Ovary (tissue), 9 donors: ENCODE measurements around the gene KIAA1217. TPM values are rescaled to one million over a fixed set of nuclear protein-coding genes. Genes with fewer than 3 reads are reported as not detected.

Experiments
- DNase-seq, 5 donors: peaks; one replicate each; pipeline ENCODE4 v3.0.0-alpha.2; 2019 to 2020
- H3K27ac ChIP-seq, 2 donors: fragments of 200-600 bp; one replicate each; pipeline versions ENCODE4 v1.5.1 to v1.8.0; 2019 to 2022
- H3K27me3 ChIP-seq: fragments of 200-600 bp; one replicate; pipeline ENCODE4 v1.8.0; 2022
- H3K36me3 ChIP-seq: fragments of 200-600 bp; sonication (generic); one replicate; pipeline ENCODE4 v1.5.1; 2019
- H3K4me1 ChIP-seq: one replicate; pipeline ENCODE4 v1.8.1; 2013; ENCODE audit warnings: mild to moderate bottlenecking, moderate library complexity; ENCODE audit not compliant: insufficient read depth
- H3K4me3 ChIP-seq: fragments of 200-600 bp; sonication (generic); one replicate; pipeline ENCODE4 v1.5.1; 2017
- H3K9me3 ChIP-seq, 2 donors: fragments of 200-600 bp in 1 of 2; sonication (generic) in 1 of 2; one replicate each; pipeline versions ENCODE4 v1.5.1 to v1.8.1; 2013 to 2019; ENCODE audit warnings: mild to moderate bottlenecking in 1 of 2, moderate library complexity in 1 of 2
- CTCF ChIP-seq, 3 donors: fragments of 450-650 bp in 2 of 3; fragments of 200-600 bp in 1 of 3; IDR thresholded peaks; one replicate each; pipeline versions ENCODE4 v1.5.1 to v1.8.0; 2016 to 2022; ENCODE audit warnings: antibody characterized with exemption in 3 of 3, mild to moderate bottlenecking in 1 of 3
- EP300 ChIP-seq: sonication (generic); formaldehyde crosslinking; IDR thresholded peaks from one replicate; pipeline ENCODE4 v1.6.1; 2017; ENCODE audit warnings: antibody characterized with exemption
- POLR2A ChIP-seq: fragments of 450-650 bp; IDR thresholded peaks from one replicate; pipeline ENCODE4 v1.6.1; 2017; ENCODE audit warnings: antibody characterized with exemption, mild to moderate bottlenecking, moderate library complexity
- WGBS, 3 donors: extraction: QIAGEN DNeasy Blood & Tissue Kit in 1 of 3; methylation state at CpG; one replicate each; pipeline versions ENCODE4 v1.1.5 to v1.1.7; 2013 to 2017; 5-methylcytosine and 5-hydroxymethylcytosine counted together
- intact Hi-C, 4 donors: fragments of 100-400 bp; cut with DNase I; formaldehyde crosslinking; loops; one replicate each; pipeline versions ENCODE4 v1.11.0 to v1.15.1; 2022 to 2023
- polyA plus RNA-seq, 2 donors: library from polyadenylated mRNA; stranded (reverse); fragments of 200-250 nt in 1 of 2; fragments of 350-450 nt in 1 of 2; fragmentation: Illumina TruSeq in 1 of 2; extraction: RNeasy Lipid Tissue Mini Kit (QIAGEN cat#74804) in 1 of 2; gene quantifications; one replicate each; pipeline ENCODE4 v1.2.3, GENCODE V29; 2013 to 2014
- total RNA-seq, 7 donors: library from RNA; depleted of rRNA in 2 of 7; stranded (reverse); fragments of >200 nt in 2 of 7; fragmentation: NEBNext Ultra II Directional in 3 of 7; extraction: Animal tissue kit (Norgen Biotek cat#: 25700) in 3 of 7; gene quantifications; one replicate each; pipeline versions ENCODE4 v1.1.0 to v1.2.4, GENCODE V29; 2016 to 2023
- donor health status: DM: no; HTN: no; CAD: no; lungs with moderate emphysema.
- donor health status: DM: no; HTN: no; CAD: no.
- donor health status: Bipolar disorder and iron deficiency.
- donor health status: DM: yes; HTN: yes; CAD: no.
- donor health status: DM: no; HTN: no; CAD: no.
- donor health status: DM: yes; HTN: yes; CAD: no.

The KIAA1217 gene
- total and polyA plus RNA-seq, 9 donors, result 7.2 to 47.1 (median 23.0) TPM

- Histone ChIP-seq H3K4me1 (no peaks in the 10 kb centered on the region), H3K27ac (no peak overlapping the region), H3K36me3 (no peaks in the 10 kb centered on the region), H3K27me3 (no peaks in the 10 kb centered on the region), H3K9me3 (no peaks in the 10 kb centered on the region), H3K4me3 (no peak overlapping the region)
- DNase-seq, result no peak
- intact Hi-C loops, result no loop called here
- TF ChIP-seq CTCF (IDR thresholded peaks at IDR 0.05) (no peak), POLR2A (no peak), EP300 (no peak)
- WGBS, 3 donors, result 85 to 91% (median 86%) methylated on average over 5 of the region's 5 CpGs
Measured at GRCh38 chr10:24393201-24393600, 184.3 kb downstream of the KIAA1217 start.

GRCh38 chr10:24394461-24395190, 185.7 kb downstream of the KIAA1217 start:
- TF ChIP-seq POLR2A, result no peak
- no peak for TF ChIP-seq CTCF (IDR thresholded peaks at IDR 0.05)
- no peak for TF ChIP-seq EP300
- Histone ChIP-seq H3K27ac (no peak overlapping the region), H3K4me1 (no peaks in the 10 kb centered on the region), H3K27me3 (no peaks in the 10 kb centered on the region), H3K4me3 (no peak overlapping the region), H3K9me3 (no peaks in the 10 kb centered on the region), H3K36me3 (no peaks in the 10 kb centered on the region)
- no peak for DNase-seq
- intact Hi-C loops, result no loop called here
- 76 to 82% (median 80%) methylated on average over 9 of the region's 9 CpGs for WGBS, 3 donors

GRCh38 chr10:24396396-24396795, 187.5 kb downstream of the KIAA1217 start:
- Histone ChIP-seq H3K27ac (no peak overlapping the region), H3K4me1 (no peaks in the 10 kb centered on the region), H3K27me3 (no peaks in the 10 kb centered on the region), H3K4me3 (no peak overlapping the region), H3K36me3 (no peaks in the 10 kb centered on the region), H3K9me3 (no peaks in the 10 kb centered on the region)
- intact Hi-C loops, result no loop called here
- no peak for DNase-seq
- WGBS, 3 donors, result 95 to 97% (median 97%) methylated on average over 4 of the region's 4 CpGs
- TF ChIP-seq EP300 (no peak), POLR2A (no peak), CTCF (IDR thresholded peaks at IDR 0.05) (no peak)

GRCh38 chr10:24397662-24398061, 188.7 kb downstream of the KIAA1217 start:
- TF ChIP-seq POLR2A (no peak), EP300 (no peak), CTCF (IDR thresholded peaks at IDR 0.05) (no peak)
- Histone ChIP-seq H3K27ac (no peak overlapping the region), H3K4me1 (no peaks in the 10 kb centered on the region), H3K36me3 (no peaks in the 10 kb centered on the region), H3K4me3 (no peak overlapping the region), H3K27me3 (no peaks in the 10 kb centered on the region), H3K9me3 (no peaks in the 10 kb centered on the region)
- intact Hi-C loops, result no loop called here
- DNase-seq, result no peak
- 90 to 98% (median 97%) methylated on average over 2 of the region's 2 CpGs for WGBS, 3 donors
